CD4-positive, alpha-beta T cell treated with Interleukin-1 beta for 1 hour (primary cell): ENCODE data around the gene INCENP.
"Not testable (repeated sequence)": the region's sequence is repeated elsewhere in the genome, so short reads cannot be mapped to it uniquely, and the experiment has no call there.

Source experiments
- DNase-seq, 2 donors: peaks; one replicate each; pipeline ENCODE4 v3.0.0-alpha.2; 2020 to 2022

Gene INCENP

GRCh38 chr11:62123669-62124185 lies at the start of gene INCENP:
Gene INCENP (plus strand): TSS chr11:62124011. CDS start chr11:62128162, 4,151 bp downstream.
- DNase-seq: peak; percentile 96

GRCh38 chr11:62075438-62075837 lies 48.4 kb upstream of the INCENP start:
- no peak for DNase-seq

GRCh38 chr11:62077132-62077531 lies 46.7 kb upstream of the INCENP start:
- DNase-seq: no peak

- DNase-seq: peak; percentile 80 to 81
Measured at GRCh38 chr11:62081378-62082291, 42.2 kb upstream of the INCENP start.

- DNase-seq: no peak
Measured at GRCh38 chr11:62082292-62082657, 41.5 kb upstream of the INCENP start.

- not testable (repeated sequence) for DNase-seq
Measured at GRCh38 chr11:62084801-62085200, 39.0 kb upstream of the INCENP start.

GRCh38 chr11:62087694-62088093 lies 36.1 kb upstream of the INCENP start:
- DNase-seq: no peak

- no peak for DNase-seq
Measured at GRCh38 chr11:62088331-62088933, 35.4 kb upstream of the INCENP start.

GRCh38 chr11:62103141-62103540 lies 20.7 kb upstream of the INCENP start:
- no peak for DNase-seq

GRCh38 chr11:62103986-62104385 lies 19.8 kb upstream of the INCENP start:
- DNase-seq: no peak

GRCh38 chr11:62104816-62105653 lies 18.8 kb upstream of the INCENP start:
- DNase-seq: peak; percentile 15 to 57

- DNase-seq: no peak
Measured at GRCh38 chr11:62105667-62106191, 18.1 kb upstream of the INCENP start.

GRCh38 chr11:62108017-62108750 lies 15.6 kb upstream of the INCENP start:
- DNase-seq: peak; percentile 39 to 74

- DNase-seq: no peak
Measured at GRCh38 chr11:62108971-62109404, 14.8 kb upstream of the INCENP start.

- no peak for DNase-seq
Measured at GRCh38 chr11:62115085-62115694, 8.6 kb upstream of the INCENP start.

GRCh38 chr11:62116451-62116850 lies 7.4 kb upstream of the INCENP start:
- no peak for DNase-seq

GRCh38 chr11:62119569-62119968 lies 4.2 kb upstream of the INCENP start:
- no peak for DNase-seq

- DNase-seq: no peak
Measured at GRCh38 chr11:62120001-62120400, 3.8 kb upstream of the INCENP start.

- no peak for DNase-seq
Measured at GRCh38 chr11:62120431-62120830, 3.4 kb upstream of the INCENP start.

- no peak for DNase-seq
Measured at GRCh38 chr11:62122076-62122475, 1.7 kb upstream of the INCENP start.
